ENCODE measurements around the gene CLPSL1. TPM values are rescaled to one million over a fixed set of nuclear protein-coding genes. Genes with fewer than 3 reads are reported as not detected.

CLPSL1 gene
- total RNA-seq, 1 experiment from 2014 or later, result not detected

Other genes starting within 250 kb of the CLPSL1 start
- 13.2 and 15.0 TPM in 2 replicates for gene FKBP5, start 92.1 kb upstream of the CLPSL1 start, total RNA-seq (2014; rRNA removed; shearing (Covaris generic))
- gene ARMC12, start 44.0 kb upstream of the CLPSL1 start, total RNA-seq (2014; rRNA removed; shearing (Covaris generic)), result 0.94 and 3.0 TPM in 2 replicates
- 4.2 and 10.8 TPM in 2 replicates for gene CLPSL2, start 4.4 kb upstream of the CLPSL1 start, total RNA-seq (2014; rRNA removed; shearing (Covaris generic))
- gene CLPS, start 16.3 kb downstream of the CLPSL1 start, total RNA-seq (2014; rRNA removed; shearing (Covaris generic)), result not detected in 2 replicates
- not detected in 2 replicates for gene LHFPL5, start 24.3 kb downstream of the CLPSL1 start, total RNA-seq (2014; rRNA removed; shearing (Covaris generic))
- gene SRPK1, start 140.1 kb downstream of the CLPSL1 start, total RNA-seq (2014; rRNA removed; shearing (Covaris generic)), result 74.1 and 92.0 TPM in 2 replicates
- 0.03 TPM in 1 of 2 replicates, not detected in the other for gene SLC26A8, start 243.6 kb downstream of the CLPSL1 start, total RNA-seq (2014; rRNA removed; shearing (Covaris generic))
- 34.2 and 35.8 TPM in 2 replicates for gene MAPK14, start 246.8 kb downstream of the CLPSL1 start, total RNA-seq (2014; rRNA removed; shearing (Covaris generic))